ENCODE measurements around the gene TRABD2B. TPM values are rescaled to one million over a fixed set of nuclear protein-coding genes. Genes with fewer than 3 reads are reported as not detected.

TRABD2B gene
- total RNA-seq, 1 experiment from 2014 or later, result 0.05 TPM

GRCh38 chr1:48005253-48006117, 8.3 kb upstream of the TRABD2B start:
- no peaks in the 10 kb centered on the region for H3K9me2 ChIP-seq (ENCODE audit: insufficient read depth)
- H3K9me3 ChIP-seq (ENCODE audit: control insufficient read depth in 1 of 2, insufficient read depth in 1 of 2, low read depth in 1 of 2, low read length in 2 of 2), result no peaks in the 10 kb centered on the region
- CTCF ChIA-PET, result interaction anchor here (4.8 kb wide), 1 partner anchor 7 kb away, joined by 18 read pairs; the partner anchor contains the start of gene TRABD2B
- no peak for DNase-seq (ENCODE audit: low read depth, low spot score)
- no peaks in the 10 kb centered on the region for H3K36me3 ChIP-seq (ENCODE audit: control insufficient read depth in 1 of 2, insufficient read depth in 2 of 2, low read length in 2 of 2)
- BruUV-seq (replicated peaks), result no TSS peak
- no peaks in the 10 kb centered on the region for H4K20me1 ChIP-seq (ENCODE audit: insufficient read depth)
- H3K4me1 ChIP-seq (ENCODE audit: control insufficient read depth in 1 of 2, insufficient read depth in 2 of 2, low read length in 2 of 2), result no peaks in the 10 kb centered on the region
- intact Hi-C loops (cut with micrococcal nuclease), result no loop called here
- POLR2A ChIA-PET, result no interaction called here
- ATAC-seq, result no peak
- H3K27me3 ChIP-seq (ENCODE audit: insufficient read depth, low read length), result no peaks in the 10 kb centered on the region; the same call in 1 of the 2 replicates
- H3K9ac ChIP-seq (ENCODE audit: low read length), result no peak overlapping the region
- no peak overlapping the region for H2AFZ ChIP-seq (ENCODE audit: low read depth, low read length, poor library complexity, severe bottlenecking)
- H3K4me3 ChIP-seq (replicated peaks in 1 of 2; ENCODE audit: low read depth in 1 of 2, low read length in 2 of 2), result no peak overlapping the region
- H3K79me2 ChIP-seq (ENCODE audit: insufficient read depth, low read length), result no peaks in the 10 kb centered on the region
- no peak overlapping the region for H3K27ac ChIP-seq (ENCODE audit: low read depth, low read length)
- TF ChIP-seq CBX3 (IDR thresholded peaks at IDR 0.05; ENCODE audit: low read depth) (no peak), JUND (IDR thresholded peaks at IDR 0.05) (no peak), MAX (IDR thresholded peaks at IDR 0.05) (no peak), ZFX (IDR thresholded peaks at IDR 0.05) (no peak), FOSL1 (IDR thresholded peaks at IDR 0.05; ENCODE audit: low read depth) (no peak), ATF3 (IDR thresholded peaks at IDR 0.05) (no peak), TCF7L2 (IDR thresholded peaks at IDR 0.05; ENCODE audit: borderline replicate concordance, extremely low read depth, insufficient read depth, insufficient read length) (no peak), REST (IDR thresholded peaks at IDR 0.05; ENCODE audit: low read depth) (no peak), SIN3A (IDR thresholded peaks at IDR 0.05; ENCODE audit: low read depth) (no peak), EZH2 (IDR thresholded peaks at IDR 0.05) (no peak), POLR2A (IDR thresholded peaks at IDR 0.05; ENCODE audit: borderline replicate concordance, extremely low read depth, insufficient read depth, insufficient read length) (no peak), CTCF (IDR thresholded peaks at IDR 0.05 in 2 of 3, conservative IDR thresholded peaks at IDR 0.05 in 1 of 3; ENCODE audit: borderline replicate concordance in 1 of 3, insufficient read depth in 1 of 3, low read depth in 2 of 3, low read length in 2 of 3) (no peak), EGR1 (IDR thresholded peaks at IDR 0.05; ENCODE audit: low read depth) (no peak), ZNF274 (IDR thresholded peaks at IDR 0.05; ENCODE audit: low read depth, low read length) (no peak), SRF (IDR thresholded peaks at IDR 0.05; ENCODE audit: low read depth) (no peak), ELF1 (IDR thresholded peaks at IDR 0.05; ENCODE audit: borderline replicate concordance, low read depth) (no peak), YY1 (IDR thresholded peaks at IDR 0.05; ENCODE audit: extremely low read depth, insufficient replicate concordance, low read depth, low read length) (no peak), EZH2phosphoT487 (IDR thresholded peaks at IDR 0.05; ENCODE audit: borderline replicate concordance) (no peak), SP1 (IDR thresholded peaks at IDR 0.05; ENCODE audit: low read depth) (no peak), ZBTB33 (IDR thresholded peaks at IDR 0.05; ENCODE audit: extremely low read depth, insufficient replicate concordance, low read length) (no peak)
- no peak overlapping the region for H3K4me2 ChIP-seq (ENCODE audit: low read length)
- RAD21 ChIA-PET (ENCODE audit: low non-redundant PET in 1 of 2, low total read pairs in 2 of 2, uncharacterized antibody in 2 of 2, unreplicated experiment in 2 of 2), result no interaction called here

Data from HCT116 (cell line).